GM13977 (cell line): ENCODE measurements around the gene AACS.

Experiments
- DNase-seq: peaks from one replicate; pipeline ENCODE4 v3.0.0; 2012; ENCODE audit warnings: low spot score
- CTCF ChIP-seq: IDR thresholded peaks from 2 replicates; pipeline ENCODE4 v1.5.1; 2012; ENCODE audit warnings: mild to moderate bottlenecking, control low read depth; ENCODE audit not compliant: insufficient read depth; ENCODE audit errors: extremely low read depth, missing control alignments
- in situ Hi-C: fragments of 300-500 bp; cut with MboI; formaldehyde crosslinking; loops from one replicate; pipeline ENCODE4 v1.12.0; 2022; ENCODE audit warnings: low sequenced_read_pairs, low pct_unique_long_range_greater_than_20kb, mixed read lengths, inconsistent platforms; ENCODE audit not compliant: unreplicated experiment

Gene AACS

GRCh38 chr12:125187780-125188741, 122.8 kb downstream of the AACS start:
- in situ Hi-C loops = no loop called here
- no peak for DNase-seq
- no peak for TF ChIP-seq CTCF

- in situ Hi-C loops = no loop called here
- no peak for DNase-seq
- no peak for TF ChIP-seq CTCF
Measured at GRCh38 chr12:125189015-125189414, 123.8 kb downstream of the AACS start.

GRCh38 chr12:125189502-125189901, 124.3 kb downstream of the AACS start:
- no peak for TF ChIP-seq CTCF
- in situ Hi-C loops = no loop called here

GRCh38 chr12:125191361-125192087, 126.3 kb downstream of the AACS start:
- DNase-seq = no peak
- in situ Hi-C loops = no loop called here
- TF ChIP-seq CTCF = no peak

More at GRCh38 chr12:125189502-125189901, 124.3 kb downstream of the AACS start:
- DNase-seq = no peak

GRCh38 chr12:125192690-125193221, 127.5 kb downstream of the AACS start:
- in situ Hi-C loops = no loop called here
- no peak for TF ChIP-seq CTCF
- DNase-seq = no peak
